Osteocyte (in vitro differentiated cells): Measurements from ENCODE around the gene PPP1R15A. TPM values are rescaled to one million over a fixed set of nuclear protein-coding genes. Genes with fewer than 3 reads are reported as not detected.

Experiments used
- DNase-seq: peaks from one replicate; pipeline ENCODE4 v3.0.0; 2021; ENCODE audit warnings: mixed read lengths; ENCODE audit not compliant: unreplicated experiment; ENCODE audit errors: extremely low spot score
- H3K27ac Mint-ChIP-seq: one replicate; pipeline ENCODE4 v1.8.0; 2021; ENCODE audit warnings: mild to moderate bottlenecking, mixed read lengths; ENCODE audit not compliant: unreplicated experiment
- H3K27me3 Mint-ChIP-seq: one replicate; pipeline ENCODE4 v1.8.0; 2021; ENCODE audit warnings: mixed read lengths; ENCODE audit not compliant: unreplicated experiment
- H3K36me3 Mint-ChIP-seq: one replicate; pipeline ENCODE4 v1.8.0; 2021; ENCODE audit warnings: mixed read lengths; ENCODE audit not compliant: unreplicated experiment
- H3K4me1 Mint-ChIP-seq: one replicate; pipeline ENCODE4 v1.8.0; 2021; ENCODE audit warnings: mixed read lengths; ENCODE audit not compliant: unreplicated experiment
- H3K4me3 Mint-ChIP-seq: one replicate; pipeline ENCODE4 v1.8.0; 2021; ENCODE audit warnings: mild to moderate bottlenecking, moderate library complexity, mixed read lengths; ENCODE audit not compliant: unreplicated experiment
- H3K9me3 Mint-ChIP-seq: one replicate; pipeline ENCODE4 v1.8.0; 2021; ENCODE audit warnings: mixed read lengths; ENCODE audit not compliant: unreplicated experiment
- long read RNA-seq: library from polyadenylated mRNA; unstranded; transcript quantifications from one replicate; pipeline ENCODE4 v2.0.0, GENCODE V29; 2021
- total RNA-seq: library from RNA; stranded (reverse); gene quantifications from 2 replicates; pipeline ENCODE4 v1.2.1, GENCODE V29; 2021
- TF ChIP-seq, protein P1 (sequence below): fragments of 200-600 bp; sonication (generic); IDR thresholded peaks from 2 replicates; pipeline ENCODE4 v1.5.0; 2021; ENCODE audit warnings: antibody characterized with exemption, mild to moderate bottlenecking, moderate library complexity

PPP1R15A gene
- 96.5 and 118 TPM in 2 replicates for total RNA-seq
- long read RNA-seq, transcript PPP1R15A-201 (3 exons, 2,378 nt) = major isoform, 37 of 46 reads
- long read RNA-seq, partial matches to known transcripts = 5 of 46 reads
- long read RNA-seq, other reads (novel, unspliced or antisense) = 4 of 46 reads

DNA sequence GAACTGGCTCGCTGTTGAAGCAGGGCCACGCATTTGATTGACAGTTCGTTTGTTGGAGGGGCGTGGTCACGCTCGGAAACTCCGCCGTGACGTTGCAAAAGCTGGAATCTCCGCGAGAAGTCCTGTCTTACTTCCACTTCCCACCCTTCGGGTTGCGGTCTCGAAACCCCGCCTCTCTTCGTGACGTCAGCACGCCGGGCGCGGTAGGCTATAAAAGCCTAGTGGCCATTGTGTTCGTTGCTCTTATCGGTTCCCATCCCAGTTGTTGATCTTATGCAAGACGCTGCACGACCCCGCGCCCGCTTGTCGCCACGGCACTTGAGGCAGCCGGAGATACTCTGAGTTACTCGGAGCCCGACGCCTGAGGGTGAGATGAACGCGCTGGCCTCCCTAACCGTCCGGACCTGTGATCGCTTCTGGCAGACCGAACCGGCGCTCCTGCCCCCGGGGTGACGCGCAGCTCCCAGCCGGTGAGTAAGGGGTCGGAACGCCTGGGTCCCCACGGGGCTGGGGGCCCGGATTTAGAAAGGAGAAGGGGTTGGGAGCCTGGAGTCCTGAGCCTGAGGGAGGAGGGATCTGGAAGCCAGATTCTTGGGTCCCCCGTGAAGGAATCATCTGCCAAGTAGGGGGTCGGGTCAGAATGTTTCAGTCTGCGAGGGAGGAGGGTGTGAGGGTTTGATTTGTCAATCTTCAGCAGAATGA, at the start of gene PPP1R15A:
Gene PPP1R15A, plus strand, starts transcription at position 240 of the 702 bp plus-strand sequence. CDS start 813 bp downstream, outside the sequence.
- TF ChIP-seq, protein P1, sequence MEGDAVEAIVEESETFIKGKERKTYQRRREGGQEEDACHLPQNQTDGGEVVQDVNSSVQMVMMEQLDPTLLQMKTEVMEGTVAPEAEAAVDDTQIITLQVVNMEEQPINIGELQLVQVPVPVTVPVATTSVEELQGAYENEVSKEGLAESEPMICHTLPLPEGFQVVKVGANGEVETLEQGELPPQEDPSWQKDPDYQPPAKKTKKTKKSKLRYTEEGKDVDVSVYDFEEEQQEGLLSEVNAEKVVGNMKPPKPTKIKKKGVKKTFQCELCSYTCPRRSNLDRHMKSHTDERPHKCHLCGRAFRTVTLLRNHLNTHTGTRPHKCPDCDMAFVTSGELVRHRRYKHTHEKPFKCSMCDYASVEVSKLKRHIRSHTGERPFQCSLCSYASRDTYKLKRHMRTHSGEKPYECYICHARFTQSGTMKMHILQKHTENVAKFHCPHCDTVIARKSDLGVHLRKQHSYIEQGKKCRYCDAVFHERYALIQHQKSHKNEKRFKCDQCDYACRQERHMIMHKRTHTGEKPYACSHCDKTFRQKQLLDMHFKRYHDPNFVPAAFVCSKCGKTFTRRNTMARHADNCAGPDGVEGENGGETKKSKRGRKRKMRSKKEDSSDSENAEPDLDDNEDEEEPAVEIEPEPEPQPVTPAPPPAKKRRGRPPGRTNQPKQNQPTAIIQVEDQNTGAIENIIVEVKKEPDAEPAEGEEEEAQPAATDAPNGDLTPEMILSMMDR = peak; percentile 5
- peak; percentile 99 for DNase-seq
- H3K4me3 Mint-ChIP-seq = peak within 1 kb of the TSS; percentile 97
- H3K27ac Mint-ChIP-seq = peak within 1 kb of the TSS; percentile 100
- no peaks in the 10 kb centered on the region for H3K27me3 Mint-ChIP-seq
- peaks cover 36% of the 10 kb centered on the region for H3K36me3 Mint-ChIP-seq
- H3K9me3 Mint-ChIP-seq = no peaks in the 10 kb centered on the region
- H3K4me1 Mint-ChIP-seq = peaks cover 47% of the 10 kb centered on the region

DNA sequence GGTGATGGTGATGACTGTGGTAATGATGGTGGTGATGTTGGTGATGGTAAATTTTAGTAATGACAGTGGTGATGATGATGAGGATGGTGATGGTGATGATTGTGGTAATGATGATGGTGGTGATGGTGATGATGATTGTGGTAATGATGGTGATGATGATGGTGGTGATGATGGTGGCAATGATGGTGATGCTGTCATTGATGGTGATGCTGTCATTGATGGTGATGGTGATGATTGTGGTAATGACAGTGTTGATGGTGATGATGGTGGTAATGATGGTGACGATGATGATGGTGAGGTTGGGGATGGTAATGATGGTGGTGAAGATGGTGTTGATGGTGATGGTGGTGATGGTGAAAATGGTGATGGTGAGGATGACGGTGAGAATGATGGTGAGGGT, 49.7 kb upstream of the PPP1R15A start:
- no peaks in the 10 kb centered on the region for H3K9me3 Mint-ChIP-seq
- H3K36me3 Mint-ChIP-seq = peaks cover 2% of the 10 kb centered on the region
- no peak overlapping the region for H3K4me3 Mint-ChIP-seq
- H3K4me1 Mint-ChIP-seq = peaks cover 11% of the 10 kb centered on the region
- TF ChIP-seq, protein P1 = no peak
- no peak overlapping the region for H3K27ac Mint-ChIP-seq
- no peaks in the 10 kb centered on the region for H3K27me3 Mint-ChIP-seq
- no peak for DNase-seq

- Mint-ChIP-seq H3K27me3 (no peaks in the 10 kb centered on the region), H3K9me3 (no peaks in the 10 kb centered on the region), H3K27ac (no peak overlapping the region), H3K4me3 (no peak overlapping the region), H3K4me1 (no peaks in the 10 kb centered on the region), H3K36me3 (peaks cover 7% of the 10 kb centered on the region)
- no peak for DNase-seq
- TF ChIP-seq, protein P1 = no peak
These were observed 45.6 kb upstream of the PPP1R15A start for GRCh38 chr19:48826606-48827020.

DNA sequence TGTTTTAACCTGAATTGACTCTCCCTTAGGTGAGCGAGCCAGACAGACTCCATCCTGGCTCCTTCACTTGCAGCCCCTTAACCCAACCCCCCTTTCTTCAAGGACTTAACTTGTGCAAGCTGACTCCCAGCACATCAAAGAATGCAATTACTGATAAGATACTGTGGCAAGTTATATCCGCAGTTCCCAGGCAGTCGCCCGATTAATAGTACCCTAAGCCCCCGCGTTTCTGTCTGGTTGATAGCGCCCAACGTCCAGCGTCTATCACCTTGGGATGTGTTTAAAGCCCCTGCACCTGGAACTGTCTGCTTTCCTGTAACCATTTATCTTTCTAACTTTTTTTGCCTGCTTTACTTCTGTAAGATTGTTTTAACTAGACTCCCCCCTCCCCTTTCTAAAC, 42.1 kb upstream of the PPP1R15A start:
- no peak overlapping the region for H3K27ac Mint-ChIP-seq
- TF ChIP-seq, protein P1 = no peak
- no peak for DNase-seq
- H3K4me1 Mint-ChIP-seq = peaks cover 3% of the 10 kb centered on the region
- H3K27me3 Mint-ChIP-seq = no peaks in the 10 kb centered on the region
- H3K9me3 Mint-ChIP-seq = no peaks in the 10 kb centered on the region
- peaks cover 22% of the 10 kb centered on the region for H3K36me3 Mint-ChIP-seq
- no peak overlapping the region for H3K4me3 Mint-ChIP-seq

DNA sequence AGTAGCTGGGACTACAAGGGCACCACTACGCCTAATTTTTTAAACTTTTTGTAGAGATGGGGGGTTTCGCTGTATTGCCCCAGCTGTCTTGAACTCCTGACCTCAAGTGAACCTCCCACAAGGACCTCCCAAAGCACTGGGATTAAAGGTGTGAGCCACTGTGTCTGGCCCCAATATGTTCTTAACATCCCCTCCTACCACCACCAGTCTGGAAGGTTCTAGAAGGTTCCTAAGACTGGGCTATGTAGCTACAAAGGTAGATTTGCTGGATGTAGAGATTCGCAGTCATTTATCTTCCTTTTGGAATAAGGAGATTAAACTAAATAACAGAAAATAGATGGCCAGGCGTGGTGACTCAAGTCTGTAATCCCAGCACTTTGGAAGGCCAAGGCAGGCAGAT, 41.3 kb upstream of the PPP1R15A start:
- Mint-ChIP-seq H3K4me3 (no peak overlapping the region), H3K4me1 (peaks cover 11% of the 10 kb centered on the region), H3K9me3 (no peaks in the 10 kb centered on the region), H3K27ac (no peak overlapping the region), H3K27me3 (no peaks in the 10 kb centered on the region), H3K36me3 (peaks cover 22% of the 10 kb centered on the region)
- TF ChIP-seq, protein P1 = no peak
- no peak for DNase-seq
